ENCODE measurements around the gene PLEK.
"Not testable (repeated sequence)": the region's sequence is repeated elsewhere in the genome, so short reads cannot be mapped to it uniquely, and the experiment has no call there.

The PLEK gene

DNA sequence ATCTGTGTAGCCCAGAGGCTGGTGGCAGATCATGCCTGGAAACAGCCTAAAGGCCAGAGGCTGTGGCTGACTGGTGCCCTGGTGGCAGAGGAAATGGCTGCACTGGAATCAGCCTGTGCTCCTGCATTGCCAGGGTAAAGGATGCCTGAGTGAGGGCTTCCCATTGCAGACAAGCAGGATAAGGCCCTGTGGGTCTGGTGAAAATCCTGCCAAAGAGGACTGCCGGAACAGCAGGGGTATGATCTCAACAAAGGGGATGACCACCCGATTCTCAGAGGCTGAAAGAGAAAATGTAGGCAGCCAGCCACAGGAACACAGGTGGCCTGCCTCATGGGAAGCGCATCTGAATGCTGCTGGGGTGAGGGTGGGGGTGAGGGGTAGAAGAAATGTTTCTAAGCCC lies 53.8 kb downstream of the PLEK start:
- no peak for DNase-seq

DNA sequence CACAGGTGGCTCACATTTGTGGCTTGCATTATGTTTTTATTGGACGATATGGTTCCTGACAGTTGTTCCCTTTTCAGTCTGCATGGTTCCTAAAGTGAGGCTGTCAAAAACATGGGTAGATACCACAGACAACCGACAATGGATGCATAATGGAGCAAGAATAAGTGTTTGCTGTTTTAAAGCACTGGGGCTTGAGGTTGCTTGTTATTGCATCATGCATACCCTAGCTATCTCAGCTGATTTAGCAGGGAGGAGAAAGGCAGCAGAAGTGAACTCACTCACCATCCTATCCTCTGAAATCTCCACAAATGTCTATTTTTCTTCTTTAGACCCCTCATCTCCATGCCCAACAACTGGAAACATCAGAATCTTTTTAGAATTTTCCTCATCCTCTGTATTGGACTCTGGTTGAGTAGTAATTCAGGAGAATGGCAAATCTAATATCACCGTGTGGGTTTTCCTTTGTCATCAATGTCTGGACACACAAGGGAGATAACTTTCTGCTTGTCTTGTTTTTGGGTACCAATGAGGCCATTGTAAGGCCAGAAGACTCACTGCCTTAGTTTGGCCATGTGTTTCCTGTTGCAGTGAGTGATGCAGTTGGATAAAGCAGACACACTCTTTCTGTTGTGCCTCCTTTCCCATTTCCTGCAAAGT lies 55.3 kb downstream of the PLEK start:
- no peak for DNase-seq

DNA sequence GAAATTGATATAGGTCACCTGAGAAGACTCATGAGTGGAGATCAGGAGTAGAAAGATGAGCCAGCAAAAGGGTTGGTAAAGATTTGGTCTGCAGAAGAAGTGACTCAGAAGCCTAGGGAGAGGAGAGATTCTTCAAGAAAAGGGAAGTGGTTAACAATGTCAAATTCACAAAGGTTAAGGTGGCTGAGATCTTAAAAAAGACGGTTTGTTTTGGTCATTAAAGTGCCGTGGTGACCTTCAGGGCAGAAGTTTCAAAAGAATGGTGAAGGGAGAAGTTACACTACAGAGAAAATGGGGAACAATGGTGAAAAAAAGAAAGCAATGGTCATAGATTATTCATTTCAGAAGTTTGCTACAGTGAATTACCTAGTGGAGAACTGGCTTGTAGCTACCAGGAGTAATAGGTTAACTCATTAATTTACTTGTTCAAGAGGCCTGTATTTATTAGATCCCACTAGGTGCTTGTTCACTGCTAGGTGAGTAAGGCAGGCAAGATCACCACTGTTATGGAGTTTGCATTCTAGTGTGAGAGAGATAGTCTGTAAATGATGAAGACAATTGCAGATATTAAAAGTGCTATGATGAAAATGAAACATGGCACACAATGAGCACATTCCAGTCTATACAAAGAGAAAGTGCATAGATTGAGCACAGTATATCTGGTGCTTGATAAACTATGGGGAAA lies 59.0 kb downstream of the PLEK start:
- no peak for DNase-seq

DNA sequence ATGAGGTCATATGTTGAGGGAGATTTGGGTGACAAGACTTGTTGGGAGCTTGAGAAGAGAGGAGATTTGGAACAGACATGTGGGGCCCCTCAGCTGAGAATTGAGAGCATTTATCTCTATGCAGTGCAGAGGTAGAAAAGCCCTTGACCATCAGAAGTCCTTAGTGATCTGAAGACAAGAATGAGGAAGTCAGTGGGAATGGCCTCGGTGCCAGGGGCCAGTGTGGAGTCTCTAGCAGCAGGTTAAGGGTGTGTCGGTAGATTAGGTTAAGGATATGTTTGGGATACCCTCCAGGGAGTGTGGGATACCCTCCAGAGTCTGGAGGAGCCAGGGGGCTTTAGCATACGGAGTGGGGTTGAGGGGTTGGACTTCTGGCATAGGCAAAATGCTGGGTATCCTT lies 60.4 kb downstream of the PLEK start:
- no peak for DNase-seq

DNA sequence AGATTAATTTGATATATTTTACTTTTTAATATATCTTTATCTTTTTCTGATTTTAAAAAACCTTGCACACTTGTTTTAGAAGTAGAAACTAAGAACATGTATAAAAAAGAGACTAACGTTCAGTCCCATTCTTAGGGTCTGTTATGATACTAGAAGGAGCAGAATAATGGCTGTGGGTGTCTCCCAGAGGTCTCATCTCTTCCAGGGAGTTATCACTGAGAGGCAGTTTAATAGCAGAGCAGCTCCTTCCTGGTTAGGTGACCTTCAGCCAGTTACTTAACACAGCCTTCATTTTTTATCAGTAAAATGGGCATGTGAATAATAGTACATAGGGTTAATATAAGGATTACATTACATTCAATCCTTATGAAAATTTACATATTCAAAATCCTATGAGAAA lies 61.4 kb downstream of the PLEK start:
- DNase-seq = no peak

DNA sequence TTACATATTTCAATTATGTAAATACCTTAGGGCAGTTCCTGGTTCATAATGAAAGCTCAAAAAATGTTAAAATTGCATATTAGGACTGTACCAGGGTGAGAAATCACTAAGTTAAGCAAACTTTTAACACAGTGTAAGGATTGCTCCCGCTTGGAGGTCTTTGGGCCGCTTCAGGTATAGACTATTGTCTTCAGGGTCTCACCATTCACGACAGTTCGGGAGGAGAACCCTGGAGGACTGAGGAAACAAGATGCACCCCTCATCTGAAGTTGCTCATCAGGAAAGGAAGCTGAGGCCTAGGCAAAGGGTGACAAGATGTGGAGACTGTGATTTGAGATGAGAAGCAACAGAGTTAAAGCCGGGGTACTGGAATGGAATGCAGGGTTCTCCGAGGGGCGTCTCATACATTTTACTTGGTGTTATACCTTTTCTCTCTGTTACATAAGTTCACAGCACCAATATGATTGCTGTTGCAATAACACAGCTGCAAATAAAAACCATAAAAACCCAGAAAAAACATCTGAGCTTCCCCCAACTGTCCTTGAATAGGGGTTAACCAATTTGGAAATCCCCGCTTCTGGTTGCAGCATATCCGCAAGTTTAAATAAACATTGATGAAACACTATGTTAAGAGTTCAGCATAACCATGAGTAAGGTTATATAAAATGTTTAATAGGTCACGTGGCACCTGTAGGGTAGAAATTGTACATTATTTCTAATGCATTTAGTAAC lies 61.9 kb downstream of the PLEK start:
- no peak for DNase-seq

DNA sequence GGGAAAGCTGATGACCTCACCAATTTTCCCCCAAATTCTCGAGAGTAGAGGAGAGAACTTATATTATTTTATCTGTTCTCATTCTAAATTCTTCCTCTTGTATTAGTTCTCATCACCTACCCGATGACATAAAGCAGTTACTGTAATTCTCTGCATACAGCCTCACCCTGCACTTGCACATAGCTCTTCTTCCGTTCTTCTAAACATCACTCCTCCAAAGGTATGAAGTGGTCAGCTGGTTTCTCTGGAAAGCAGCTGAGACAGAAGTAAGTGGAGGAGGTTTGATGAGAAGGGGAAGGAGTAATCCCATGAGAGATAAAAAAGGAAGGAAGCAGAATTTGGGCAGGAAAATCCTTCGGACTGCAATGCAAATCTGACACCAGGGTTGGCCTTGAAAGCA lies 63.0 kb downstream of the PLEK start:
- no peak for DNase-seq

DNA sequence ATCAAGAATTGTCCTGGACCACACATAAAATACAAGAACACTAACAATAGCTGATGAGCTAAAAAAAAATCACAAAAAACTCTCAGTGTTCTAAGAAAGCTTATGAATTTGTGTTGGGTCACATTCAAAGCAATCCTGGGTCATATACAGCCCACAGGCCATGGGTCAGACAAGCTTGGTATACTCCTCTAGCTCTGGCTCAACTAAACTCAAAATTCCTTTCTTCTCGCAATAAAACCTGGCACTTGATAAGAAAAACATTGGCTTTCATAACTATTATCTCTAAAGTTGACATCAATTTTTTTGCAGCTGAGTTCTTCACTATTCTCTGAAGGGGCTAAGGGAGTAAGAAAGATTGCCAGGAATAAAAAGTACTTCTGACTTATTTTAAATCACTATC lies 63.7 kb downstream of the PLEK start:
- no peak for DNase-seq

DNA sequence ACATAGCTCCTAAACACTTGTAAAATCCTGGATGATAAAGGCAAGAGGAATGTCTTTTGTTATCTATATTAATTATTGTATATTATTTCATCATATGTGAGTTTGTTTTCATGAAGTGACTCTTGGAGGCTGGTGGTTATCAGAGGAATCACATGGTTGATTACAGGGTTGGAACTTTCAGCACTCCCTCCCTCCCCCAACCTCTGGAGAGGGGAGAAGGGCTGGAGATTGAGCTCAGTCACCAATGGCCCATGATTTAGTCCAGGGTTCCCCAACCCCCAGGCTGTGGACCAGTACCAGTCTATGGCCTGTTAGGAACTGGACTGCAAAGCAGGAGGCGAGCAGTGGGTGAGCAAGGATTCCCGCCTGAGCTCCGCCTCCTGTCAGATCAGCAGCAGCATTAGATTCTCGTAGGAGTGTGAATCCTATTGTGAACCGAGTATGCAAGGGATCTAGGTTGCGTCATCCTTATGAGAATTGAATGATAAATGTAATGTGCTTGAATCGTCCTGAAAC lies 64.3 kb downstream of the PLEK start:
- DNase-seq = no peak

DNA sequence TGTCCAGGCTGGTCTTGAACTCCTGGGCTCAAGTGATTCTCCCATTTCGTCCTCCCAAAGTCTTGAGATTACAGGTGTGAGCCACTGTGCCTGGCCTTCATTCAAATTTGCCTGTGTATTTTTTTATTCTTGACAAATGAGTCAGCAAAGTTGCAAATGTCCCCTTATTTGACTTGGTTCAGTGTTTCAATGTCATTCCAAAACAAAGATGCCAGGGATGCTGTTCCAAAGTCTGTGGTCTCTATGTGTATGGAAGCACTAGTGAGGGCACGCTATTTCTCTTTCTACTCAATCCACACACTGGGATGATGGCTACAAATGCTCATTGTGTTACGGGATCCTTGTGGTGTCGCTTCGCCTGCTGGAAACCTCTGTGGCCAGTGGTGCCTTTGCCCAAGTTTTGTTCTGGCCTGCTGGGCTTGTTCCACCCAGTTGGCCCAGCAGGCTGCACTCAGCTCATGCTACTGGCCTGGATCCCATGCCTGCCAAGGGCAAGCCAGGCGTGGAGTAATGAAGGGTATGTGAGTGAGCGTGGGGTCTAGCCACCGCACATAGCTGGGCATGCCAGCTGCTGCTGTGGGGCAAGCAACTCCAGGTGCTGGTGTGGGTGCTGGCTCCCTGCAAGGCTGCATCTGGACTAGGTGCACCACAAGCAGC lies 66.4 kb downstream of the PLEK start:
- DNase-seq = no peak

DNA sequence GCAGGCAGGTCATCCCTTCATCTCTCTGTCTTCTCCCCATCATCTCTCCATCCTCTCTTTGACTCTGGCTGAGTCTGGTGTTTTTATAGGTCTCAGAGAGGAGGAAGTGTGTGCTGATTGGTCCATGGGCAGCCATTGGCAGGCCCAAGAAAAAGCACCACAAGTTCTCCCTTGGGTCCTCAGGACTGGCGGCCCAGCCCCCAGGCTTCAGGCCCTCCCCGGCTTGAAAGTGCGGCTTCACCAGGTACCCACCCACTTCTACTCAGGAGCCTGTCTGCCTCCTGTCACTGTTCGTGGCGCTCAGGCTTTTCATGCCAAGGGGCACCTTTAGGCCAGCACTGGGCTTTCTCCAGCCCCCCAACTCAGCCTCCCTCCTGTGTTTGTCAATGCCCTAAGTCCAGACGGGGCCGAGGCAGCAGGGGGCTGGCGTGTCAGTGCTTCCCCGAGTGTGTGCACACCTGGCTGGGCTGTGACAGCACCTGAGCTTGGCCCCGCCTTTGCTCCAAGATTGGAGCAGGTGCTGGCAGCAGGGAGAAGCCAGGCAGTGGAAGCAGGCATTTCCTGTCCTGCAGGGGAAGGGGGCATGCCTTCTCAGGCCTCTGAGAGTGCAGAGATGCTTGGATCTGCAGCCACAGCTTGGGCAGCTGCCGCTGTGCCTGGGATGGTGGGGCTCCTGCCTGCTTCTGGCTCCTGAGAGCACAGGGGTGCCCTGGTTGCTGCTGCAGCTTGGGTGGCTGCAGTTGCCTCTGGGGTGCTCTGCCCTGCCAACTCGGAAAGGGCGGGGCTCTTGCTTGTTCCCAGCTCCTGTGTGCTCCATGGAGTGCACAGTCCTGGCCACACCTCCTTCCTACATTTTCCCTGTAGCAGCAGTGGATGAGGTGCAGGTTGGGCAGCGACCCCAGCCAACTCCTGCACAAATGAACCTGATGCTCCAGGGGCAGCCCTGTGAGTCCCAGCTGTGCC lies 67.9 kb downstream of the PLEK start:
- DNase-seq = no peak

DNA sequence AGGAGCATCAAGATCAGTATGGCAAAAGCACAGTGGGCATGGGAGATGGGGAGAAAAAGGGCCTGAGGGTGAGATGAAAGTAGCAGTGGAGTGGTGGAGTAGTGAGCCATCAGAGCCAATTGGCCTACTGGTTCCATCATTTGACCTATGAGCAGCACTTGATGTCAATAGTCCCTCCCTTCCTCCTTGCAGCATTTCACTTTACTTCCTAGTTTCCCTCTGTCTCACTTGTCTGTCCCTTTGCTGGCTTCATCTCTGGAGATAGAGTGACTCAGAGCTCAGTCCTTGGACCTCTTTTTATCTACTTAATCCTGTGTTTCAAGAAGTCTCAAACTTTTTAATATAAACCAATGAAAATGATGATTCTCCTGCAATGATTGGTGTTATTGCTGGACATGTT lies 69.9 kb downstream of the PLEK start:
- DNase-seq = no peak

DNA sequence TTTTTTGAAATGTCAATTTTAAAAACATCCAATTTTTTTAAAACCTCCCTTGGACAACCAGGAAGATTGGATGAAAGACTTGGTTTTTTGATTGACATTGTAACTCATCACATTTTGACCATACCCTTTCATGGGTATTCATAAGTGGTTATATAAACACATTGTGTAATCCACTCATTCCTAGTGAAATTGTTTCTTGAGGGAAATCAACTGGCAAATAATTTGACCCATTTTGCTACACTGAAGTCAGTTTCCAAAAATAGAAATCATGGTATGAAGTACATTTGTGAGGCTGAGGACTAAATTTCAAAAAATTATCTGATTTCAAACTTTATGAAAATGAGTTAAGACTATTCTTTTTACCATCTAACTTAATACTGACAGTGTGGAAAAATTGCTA lies 70.5 kb downstream of the PLEK start:
- no peak for DNase-seq

DNA sequence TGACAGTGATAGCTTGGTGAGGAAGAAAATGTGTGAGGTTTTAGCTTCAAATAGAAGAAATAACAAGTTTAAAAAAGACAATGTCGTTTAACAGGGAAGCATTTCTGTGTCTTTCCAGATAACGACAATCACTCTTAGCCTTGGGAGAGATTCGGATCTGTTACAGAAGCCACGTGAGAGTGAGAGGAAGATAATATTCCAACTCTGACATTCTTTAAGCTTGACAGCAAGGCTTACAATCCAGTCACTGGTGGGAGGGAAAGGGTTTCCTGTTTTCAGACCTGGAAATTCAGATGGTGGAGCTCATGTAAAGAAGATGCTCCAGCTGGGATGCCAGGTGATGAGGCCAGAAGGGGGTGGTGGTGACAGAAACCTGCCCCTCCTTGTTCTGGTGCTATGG lies 71.2 kb downstream of the PLEK start:
- no peak for DNase-seq

DNA sequence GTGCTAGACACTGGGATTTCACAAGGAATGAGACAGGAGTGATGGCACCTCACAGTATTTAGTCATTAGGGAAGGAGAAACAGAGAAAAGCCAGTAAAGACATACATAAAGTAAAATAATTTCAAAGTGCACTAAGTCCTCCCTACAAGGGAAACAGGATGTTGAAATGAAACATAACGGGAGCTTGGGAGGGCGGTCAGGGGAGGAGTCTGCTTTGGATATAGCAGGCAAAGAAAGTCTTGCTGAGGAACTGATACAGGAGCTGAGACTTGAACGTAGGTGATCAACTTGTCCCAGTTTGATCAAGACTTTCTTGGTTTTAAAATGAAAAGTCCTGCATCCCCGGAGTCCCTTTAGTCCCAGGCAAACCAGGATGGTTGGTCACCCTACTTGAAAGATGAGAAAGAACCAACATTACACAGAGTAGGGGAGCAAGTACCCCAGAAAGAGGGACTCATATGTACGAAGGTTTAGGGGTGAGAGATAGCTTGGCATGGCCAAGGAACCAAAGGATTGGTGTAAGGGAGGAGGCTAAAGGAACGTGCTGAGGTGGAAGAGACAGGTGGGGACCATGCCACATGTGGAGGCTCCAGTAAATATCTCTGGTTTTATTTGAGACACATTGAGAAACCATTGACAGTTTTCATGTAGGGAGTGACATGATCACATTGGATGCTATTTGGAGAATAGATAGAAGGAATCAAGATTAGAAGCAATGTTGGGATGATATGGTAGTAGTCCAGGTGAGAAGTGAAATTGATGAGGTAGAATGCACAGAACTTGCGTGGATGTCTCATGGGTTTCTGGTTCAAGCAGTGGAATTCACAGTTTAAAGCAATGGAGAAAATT lies 73.6 kb downstream of the PLEK start:
- no peak for DNase-seq

DNA sequence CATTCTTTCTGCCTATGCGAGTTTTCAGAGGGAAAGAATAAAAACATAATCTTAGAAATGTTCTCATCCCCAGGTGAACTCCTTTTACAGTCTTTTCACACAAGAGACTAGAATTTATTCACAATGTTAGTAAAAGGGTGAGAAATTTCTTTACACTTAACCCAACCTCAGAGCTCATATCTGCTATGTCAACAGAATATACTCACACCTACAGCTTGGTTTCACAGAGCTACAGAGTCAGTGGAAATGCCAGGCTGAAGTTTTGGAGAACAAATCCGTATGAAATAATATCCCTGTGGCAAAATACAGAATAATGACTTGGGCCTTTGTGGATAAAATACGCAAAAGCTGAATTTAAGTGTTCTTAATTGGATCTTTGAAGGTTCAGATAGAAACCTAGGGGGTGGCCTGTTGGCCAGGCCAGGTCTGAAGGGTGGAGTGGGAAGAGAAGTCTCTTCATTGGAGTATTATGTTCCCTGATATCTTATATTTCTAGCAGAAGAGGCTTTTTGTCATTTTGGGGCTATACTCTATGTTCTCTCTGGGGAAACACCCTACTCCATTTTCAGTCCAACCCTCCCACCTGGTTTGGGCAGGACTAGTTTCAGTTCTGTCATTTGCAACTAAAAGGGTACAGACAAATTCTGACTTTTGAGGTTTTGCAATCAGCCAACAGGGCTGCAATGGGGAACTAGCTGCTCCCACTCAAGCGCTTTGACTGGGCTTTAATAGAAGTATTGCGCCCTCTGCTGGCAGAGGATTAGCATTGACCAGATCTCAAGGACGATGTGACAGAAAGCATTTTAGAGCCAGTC lies 76.3 kb downstream of the PLEK start:
- DNase-seq = peak; percentile 75

DNA sequence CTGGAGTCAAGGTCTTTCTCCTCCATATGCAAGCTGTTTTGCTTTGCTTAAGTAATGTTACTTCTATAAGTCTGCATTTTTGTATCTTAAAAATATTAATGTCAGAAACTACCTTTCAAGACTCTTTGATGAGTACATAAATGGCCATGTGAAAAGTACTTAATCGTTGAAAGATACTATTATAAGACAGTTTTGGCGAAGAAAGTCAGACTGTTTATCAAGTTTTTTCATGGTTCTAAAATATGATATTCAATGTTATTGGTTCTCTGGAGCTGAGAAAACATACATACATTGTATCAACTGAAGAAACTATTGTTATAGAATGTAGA lies 76.9 kb downstream of the PLEK start:
- no peak for DNase-seq

DNA sequence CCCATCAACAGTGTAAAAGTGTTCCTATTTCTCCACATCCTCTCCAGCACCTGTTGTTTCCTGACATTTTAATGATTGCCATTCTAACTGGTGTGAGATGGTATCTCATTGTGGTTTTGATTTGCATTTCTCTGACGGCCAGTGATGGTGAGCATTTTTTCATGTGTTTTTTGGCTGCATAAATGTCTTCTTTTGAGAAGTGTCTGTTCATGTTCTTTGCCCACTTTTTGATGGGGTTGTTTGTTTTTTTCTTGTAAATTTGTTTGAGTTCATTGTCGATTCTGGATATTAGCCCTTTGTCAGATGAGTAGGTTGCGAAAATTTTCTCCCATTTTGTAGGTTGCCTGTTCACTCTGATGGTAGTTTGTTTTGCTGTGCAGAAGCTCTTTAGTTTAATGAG lies 81.3 kb downstream of the PLEK start:
- not testable (repeated sequence) for DNase-seq
